Fibroblast of mammary gland (primary cell): ENCODE results near the gene PUM2.
A peak's percentile ranks its signal among the peaks of the same experiment; 100 is the strongest.
"Not testable (repeated sequence)": the region's sequence is repeated elsewhere in the genome, so short reads cannot be mapped to it uniquely, and the experiment has no call there.

Experiments
- DNase-seq: peaks from one replicate; pipeline ENCODE4 v3.0.0-alpha.2; 2010; ENCODE audit warnings: low read depth
- H3K4me3 ChIP-seq: 2 replicates; pipeline ENCODE4 v1.5.1; 2011; ENCODE audit warnings: low read depth, mild to moderate bottlenecking, low read length, moderate library complexity; ENCODE audit not compliant: control insufficient read depth
- CTCF ChIP-seq: conservative IDR thresholded peaks from 2 replicates; pipeline ENCODE4 v1.5.1; 2011; ENCODE audit warnings: low read depth, low read length, inconsistent platforms; ENCODE audit not compliant: control insufficient read depth, insufficient read depth

Gene PUM2

GRCh38 chr2:20378891-20379519 lies 28.4 kb upstream of the PUM2 start:
- H3K4me3 ChIP-seq: no peak overlapping the region
- peak; percentile 94 for TF ChIP-seq CTCF
- peak; percentile 88 for DNase-seq

- TF ChIP-seq CTCF: no peak
- no peak overlapping the region for H3K4me3 ChIP-seq
- DNase-seq: no peak
Observed at GRCh38 chr2:20378341-20378740, 27.7 kb upstream of the PUM2 start.

- DNase-seq: no peak
- no peak overlapping the region for H3K4me3 ChIP-seq
- no peak for TF ChIP-seq CTCF
Observed at GRCh38 chr2:20377741-20378140, 27.1 kb upstream of the PUM2 start.

GRCh38 chr2:20374982-20375381 lies 24.3 kb upstream of the PUM2 start:
- H3K4me3 ChIP-seq, DNase-seq: not testable (repeated sequence)

GRCh38 chr2:20372896-20373640 lies 22.4 kb upstream of the PUM2 start:
- DNase-seq: no peak
- no peak for TF ChIP-seq CTCF
- no peak overlapping the region for H3K4me3 ChIP-seq

GRCh38 chr2:20371323-20372025 lies 20.8 kb upstream of the PUM2 start:
- TF ChIP-seq CTCF: no peak
- DNase-seq: no peak
- H3K4me3 ChIP-seq: no peak overlapping the region

- H3K4me3 ChIP-seq: no peak overlapping the region
- TF ChIP-seq CTCF: no peak
- peak; percentile 49 for DNase-seq
Observed at GRCh38 chr2:20370191-20370590, 19.5 kb upstream of the PUM2 start.
